SH-SY5Y (cell line): ENCODE results near the gene CSDE1.

ENCODE experiments used
- GATA2 ChIP-seq: IDR thresholded peaks from 2 replicates; pipeline ENCODE4 v1.6.1; 2011; ENCODE audit warnings: mild to moderate bottlenecking, low read depth, low read length
- GATA3 ChIP-seq: IDR thresholded peaks from 2 replicates; pipeline ENCODE4 v1.6.1; 2011; ENCODE audit warnings: low read depth, mild to moderate bottlenecking, low read length, moderate library complexity

- TF ChIP-seq GATA2 (no peak), GATA3 (no peak)
Observed at GRCh38 chr1:114671011-114671938, 86.5 kb downstream of the CSDE1 start.
